Ovary (tissue), 3 donors: ENCODE results near the gene NEAT1.

Source experiments
- CTCF ChIP-seq, 3 donors: fragments of 450-650 bp in 2 of 3; fragments of 200-600 bp in 1 of 3; IDR thresholded peaks; one replicate each; pipeline versions ENCODE4 v1.5.1 to v1.8.0; 2016 to 2022; ENCODE audit warnings: antibody characterized with exemption in 3 of 3, mild to moderate bottlenecking in 1 of 3
- EP300 ChIP-seq: sonication (generic); formaldehyde crosslinking; IDR thresholded peaks from one replicate; pipeline ENCODE4 v1.6.1; 2017; ENCODE audit warnings: antibody characterized with exemption
- donor health status: DM: no; HTN: no; CAD: no.

- no peak for TF ChIP-seq CTCF (IDR thresholded peaks at IDR 0.05)
- TF ChIP-seq EP300, result no peak
Observed at GRCh38 chr11:65388731-65389130, 33.9 kb upstream of the NEAT1 start.
